HG02943 (cell line): ENCODE results near the gene TNK2.
"Not testable (repeated sequence)": the region's sequence is repeated elsewhere in the genome, so short reads cannot be mapped to it uniquely, and the experiment has no call there.

Experiments
- ATAC-seq: cut with Tn5 transposase; IDR thresholded peaks from one replicate; pipeline ENCODE4 v1.9.1; 2021; ENCODE audit warnings: mild to moderate bottlenecking, low read depth, moderate library complexity; ENCODE audit not compliant: unreplicated experiment

TNK2 gene

DNA sequence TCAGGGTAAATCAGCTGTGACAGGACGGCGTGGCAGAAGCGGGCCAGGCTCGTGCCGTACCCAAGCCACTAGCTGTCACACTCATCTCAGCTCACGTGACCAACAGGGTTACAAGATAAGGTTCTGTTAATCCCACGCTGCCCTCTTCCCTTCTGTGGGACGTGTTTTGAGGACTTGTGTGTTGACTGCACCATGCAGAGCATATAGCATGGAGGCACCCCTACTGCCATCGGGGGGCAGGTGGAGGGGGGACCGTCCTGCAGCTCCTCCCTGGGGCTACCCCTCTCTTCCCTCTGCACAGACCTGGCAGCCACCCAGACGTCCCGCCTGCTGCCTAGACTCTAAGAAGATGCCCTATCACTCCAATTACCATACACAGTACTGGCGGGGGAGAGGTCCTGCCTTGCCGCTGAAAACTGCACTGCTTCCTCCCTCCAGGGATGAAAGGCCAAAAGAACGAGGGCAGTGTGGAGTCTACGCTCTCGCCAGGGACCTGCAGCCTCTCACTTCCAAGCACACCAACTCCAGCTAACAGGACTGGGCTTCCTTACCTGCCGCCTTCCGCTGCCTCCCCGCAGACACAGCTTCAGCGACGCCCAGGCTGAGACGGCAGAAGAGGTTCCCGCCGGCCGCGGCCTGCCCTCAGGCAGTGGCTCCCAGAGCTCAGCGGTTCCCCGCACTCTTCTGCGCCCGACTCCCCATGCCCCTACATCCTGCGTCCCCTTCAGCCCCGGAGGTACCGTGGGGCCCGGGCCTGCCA is at the start of gene TNK2:
Gene TNK2, minus strand, starts transcription at position 618 of the 760 bp plus-strand sequence. CDS start 19,963 bp downstream, outside the sequence.
- ATAC-seq: peak; percentile 19

DNA sequence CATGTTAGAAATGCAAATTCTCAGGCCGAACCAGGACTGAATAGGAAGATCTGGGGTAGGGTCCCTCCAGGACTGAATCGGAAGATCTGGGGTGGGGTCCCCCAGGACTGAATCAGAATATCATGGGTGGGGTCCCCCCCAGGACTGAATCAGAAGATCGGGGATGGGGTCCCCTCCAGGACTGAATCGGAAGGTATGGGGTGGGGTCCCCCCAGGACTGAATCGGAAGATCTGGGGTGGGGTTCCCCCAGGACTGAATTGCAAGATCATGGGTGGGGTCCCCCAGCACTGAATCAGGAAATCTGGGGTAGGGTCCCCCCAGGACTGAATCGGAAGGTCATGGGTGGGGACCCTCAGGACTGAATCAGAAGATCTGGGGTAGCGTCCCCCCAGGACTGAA is 48.2 kb upstream of the TNK2 start:
- ATAC-seq: no peak

DNA sequence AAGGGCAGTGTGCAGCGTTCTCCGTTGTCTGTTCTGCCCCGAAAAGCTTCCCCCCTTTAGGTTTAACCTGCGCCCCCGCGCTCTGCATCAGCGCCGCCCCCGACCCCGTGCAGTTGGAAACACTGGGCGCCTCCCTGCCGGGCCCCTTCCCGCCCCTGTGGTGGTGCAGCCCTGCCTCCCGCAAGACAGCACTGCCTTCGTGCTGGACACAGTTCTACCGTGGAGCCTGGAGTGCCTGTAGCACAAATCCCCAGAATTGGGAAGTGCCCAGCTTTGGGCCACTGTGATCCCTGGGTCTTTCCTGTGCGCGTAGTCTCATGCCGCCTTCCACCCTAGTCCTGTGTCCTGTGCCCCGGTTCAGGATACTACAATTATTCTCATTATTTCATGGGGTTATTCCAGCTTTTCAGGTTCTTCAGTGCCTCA is 47.1 kb upstream of the TNK2 start:
- not testable (repeated sequence) for ATAC-seq

DNA sequence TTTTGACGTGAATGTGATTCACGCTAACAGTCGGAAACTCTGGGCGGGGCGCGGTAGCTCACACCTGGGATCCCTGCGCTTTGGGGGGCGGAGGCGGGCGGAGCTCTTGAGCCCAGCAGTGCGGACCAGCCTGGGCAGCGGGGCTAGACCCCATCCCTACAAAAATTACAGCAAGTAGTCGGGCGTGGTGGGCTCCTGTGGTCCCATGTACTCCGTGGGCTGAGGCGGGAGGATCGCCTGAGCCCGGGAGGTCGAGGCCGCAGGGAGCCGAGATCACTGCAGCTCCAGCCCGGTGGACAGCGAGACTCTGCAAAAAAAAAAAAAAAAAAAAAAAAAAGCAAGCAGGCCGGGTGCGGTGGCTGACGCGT is 46.4 kb upstream of the TNK2 start:
- peak; percentile 48 for ATAC-seq

DNA sequence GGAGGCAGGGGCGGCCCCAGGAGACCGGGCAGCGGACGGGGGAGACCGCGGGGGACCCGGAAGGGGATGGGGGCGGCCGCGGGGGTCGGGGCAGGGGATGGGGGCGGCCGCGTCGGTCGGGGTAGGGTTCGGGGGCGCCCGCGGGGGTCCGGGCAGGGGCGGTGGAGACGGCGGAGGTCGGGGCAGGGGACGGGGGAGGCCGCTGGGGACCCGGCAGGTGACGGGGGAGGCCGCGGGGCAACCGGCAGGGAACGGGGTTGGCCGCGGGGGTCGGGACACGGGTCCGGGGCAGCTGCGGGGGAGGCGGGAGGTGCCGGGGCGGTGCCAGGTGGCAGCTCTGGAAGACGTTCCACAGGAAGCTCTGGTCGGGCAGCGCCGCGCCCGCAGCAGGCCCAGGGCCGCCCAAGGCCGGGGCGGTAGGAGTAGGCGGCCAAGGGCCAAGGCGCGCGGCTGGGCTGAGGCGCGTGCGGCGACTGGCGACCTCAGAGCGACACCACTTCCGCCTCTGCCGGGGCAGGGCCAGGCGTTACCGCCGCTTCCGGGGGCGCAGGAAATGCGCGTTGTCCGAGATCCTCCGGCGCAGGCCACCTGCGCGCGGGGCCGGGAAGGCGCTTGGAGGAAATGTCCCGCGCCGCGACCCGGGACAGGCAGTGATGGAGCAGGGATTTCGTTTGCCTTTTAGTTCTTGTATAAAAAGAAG is 45.9 kb upstream of the TNK2 start:
- ATAC-seq: peak; percentile 98

DNA sequence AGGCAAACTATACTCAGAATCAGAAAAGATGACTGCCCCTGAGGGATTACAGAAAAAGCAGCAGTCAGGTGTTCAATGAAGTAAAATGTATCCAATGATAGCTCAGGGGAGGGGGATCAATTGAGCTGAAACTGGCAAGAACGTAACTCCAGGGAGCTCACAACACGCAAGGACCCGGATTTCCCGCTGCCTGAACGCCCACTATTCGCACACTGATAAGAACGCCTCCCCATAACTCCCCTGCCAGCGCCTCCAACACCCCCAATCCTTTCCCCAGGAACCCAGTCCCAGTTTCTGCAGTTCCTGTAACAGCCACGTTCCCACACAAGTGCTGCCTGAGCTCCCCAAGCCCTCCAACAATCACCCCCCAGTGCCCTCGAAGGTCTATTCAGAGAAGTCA is 44.2 kb upstream of the TNK2 start:
- ATAC-seq: not testable (repeated sequence)

DNA sequence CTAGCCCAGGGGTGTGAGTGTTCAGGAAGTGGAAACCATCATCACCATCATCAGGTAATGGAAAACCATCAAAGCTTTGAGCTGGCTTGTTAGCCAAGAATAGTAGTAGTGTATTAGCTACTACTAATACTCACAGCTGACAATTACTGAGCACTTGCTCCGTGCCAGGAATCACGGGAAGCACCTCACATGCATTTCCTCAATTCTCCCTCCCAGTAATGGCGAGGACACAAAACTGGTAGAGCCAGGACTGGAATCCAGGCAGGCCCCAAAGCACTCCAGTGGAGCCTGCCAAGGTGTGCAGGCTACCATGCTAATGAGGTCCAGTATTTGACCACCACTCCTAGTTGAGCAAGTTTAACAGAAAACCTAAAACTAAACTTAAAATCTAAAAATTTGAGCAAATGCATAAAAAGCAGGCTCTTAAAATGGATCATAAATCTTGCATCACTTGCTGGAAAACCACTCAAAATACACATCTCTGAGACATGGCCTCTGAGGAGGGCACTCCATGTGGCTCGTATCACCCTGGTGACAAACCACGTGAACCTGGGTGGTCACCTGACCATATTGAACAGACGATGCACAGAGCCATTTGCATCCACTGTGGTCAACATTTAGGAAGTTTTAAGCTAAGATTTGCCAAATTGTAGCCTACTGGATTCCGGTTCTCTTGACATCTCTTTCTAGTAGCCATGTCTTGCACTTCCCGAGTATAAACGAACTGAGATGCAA is 43.3 kb upstream of the TNK2 start:
- ATAC-seq: not testable (repeated sequence)

DNA sequence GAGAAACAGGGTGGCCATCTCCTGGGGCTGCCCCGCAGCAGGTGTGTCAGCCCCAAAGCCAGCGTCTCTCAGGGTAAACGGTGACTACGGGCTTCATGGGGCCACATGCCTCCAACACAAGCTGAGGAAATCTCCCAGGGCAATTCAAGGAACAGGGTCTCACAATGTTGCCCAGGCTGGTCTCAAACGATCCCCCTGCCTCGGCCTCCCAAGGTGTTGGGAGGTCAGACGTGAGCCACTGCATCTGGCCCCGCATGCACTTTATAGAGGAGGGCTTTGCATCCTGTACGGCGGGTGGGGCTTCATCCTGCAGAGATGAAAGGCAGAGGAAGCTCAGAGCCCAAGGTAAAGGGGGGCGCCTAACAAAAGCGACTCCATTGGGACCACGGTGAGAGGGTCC is 42.4 kb upstream of the TNK2 start:
- not testable (repeated sequence) for ATAC-seq

DNA sequence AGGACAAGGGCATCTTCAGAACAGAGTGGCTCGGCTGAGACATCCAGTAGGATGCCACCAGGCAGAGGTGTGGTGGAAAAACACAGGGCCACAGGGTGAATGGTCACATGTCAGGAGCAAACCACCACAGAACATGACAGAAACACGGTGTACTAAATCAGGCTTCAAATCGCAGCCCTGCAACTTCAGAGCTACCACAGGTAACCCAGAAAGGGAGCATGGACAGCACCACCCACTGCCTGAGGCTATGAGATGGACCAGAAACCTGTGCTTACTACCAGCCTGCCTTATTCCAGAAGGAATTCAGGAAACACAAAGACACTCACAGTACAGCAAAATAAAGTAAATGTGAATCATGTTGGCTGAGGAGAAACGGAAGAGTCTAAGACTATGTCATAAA is 41.8 kb upstream of the TNK2 start:
- not testable (repeated sequence) for ATAC-seq

DNA sequence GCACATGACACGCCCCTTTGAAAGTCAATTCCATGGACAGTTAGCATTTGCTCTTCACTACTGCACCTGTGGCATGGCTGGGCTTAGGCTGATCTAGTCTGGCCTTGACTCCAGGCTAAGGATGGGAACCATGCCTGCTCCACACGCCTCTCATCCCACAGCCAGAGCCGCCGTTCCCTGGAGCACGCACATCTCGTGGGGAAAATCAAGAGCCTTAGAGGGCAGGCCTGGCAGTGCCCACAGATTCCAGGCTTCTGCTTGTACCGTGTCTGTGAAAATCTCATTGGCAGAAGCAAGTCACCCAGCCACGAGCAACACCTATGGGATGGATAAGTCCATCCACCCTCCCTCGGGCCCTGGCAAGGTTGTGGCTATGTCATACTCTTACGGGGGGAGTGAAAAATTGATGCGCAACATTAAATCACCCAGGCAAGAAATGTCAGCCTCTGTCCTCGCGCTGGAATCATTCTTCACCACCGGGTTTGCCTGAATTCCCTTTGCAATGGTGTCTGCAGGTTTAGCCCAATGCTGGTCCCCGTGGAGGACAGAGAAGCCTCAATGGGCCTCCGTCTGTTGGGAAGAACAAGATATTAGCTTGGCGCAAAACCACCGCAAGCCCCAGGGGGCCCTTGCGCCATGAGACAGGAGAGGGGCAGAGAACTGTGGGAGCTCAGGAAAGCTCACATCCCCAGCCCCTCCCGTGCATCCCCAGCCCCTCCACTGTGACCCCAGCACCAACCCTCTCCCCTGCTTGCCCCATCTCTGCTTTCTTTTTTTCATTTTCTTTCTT is 38.8 kb upstream of the TNK2 start:
- ATAC-seq: not testable (repeated sequence)

DNA sequence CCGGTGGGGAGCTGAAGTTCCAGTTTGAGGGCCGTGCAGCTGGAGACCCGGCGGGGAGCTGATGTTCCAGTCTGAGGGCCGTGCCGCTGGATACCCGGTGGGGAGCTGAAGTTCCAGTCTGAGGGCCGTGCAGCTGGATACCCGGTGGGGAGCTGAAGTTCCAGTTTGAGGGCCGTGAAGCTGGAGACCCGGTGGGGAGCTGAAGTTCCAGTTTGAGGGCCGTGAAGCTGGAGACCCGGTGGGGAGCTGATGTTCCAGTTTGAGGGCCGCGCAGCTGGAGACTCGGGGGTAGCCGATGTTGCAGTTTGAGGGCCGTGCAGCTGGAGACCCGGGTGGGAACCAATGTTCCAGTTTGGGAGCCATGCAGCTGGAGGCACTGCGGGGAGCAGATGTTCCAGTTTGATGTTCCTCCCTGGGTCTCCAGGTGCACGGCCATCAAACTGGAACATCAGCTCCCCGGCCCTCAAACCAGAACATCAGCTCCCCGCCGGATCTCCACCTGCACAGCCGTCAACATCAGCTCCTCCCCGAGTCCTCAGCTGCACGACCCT is 33.0 kb upstream of the TNK2 start:
- not testable (repeated sequence) for ATAC-seq

DNA sequence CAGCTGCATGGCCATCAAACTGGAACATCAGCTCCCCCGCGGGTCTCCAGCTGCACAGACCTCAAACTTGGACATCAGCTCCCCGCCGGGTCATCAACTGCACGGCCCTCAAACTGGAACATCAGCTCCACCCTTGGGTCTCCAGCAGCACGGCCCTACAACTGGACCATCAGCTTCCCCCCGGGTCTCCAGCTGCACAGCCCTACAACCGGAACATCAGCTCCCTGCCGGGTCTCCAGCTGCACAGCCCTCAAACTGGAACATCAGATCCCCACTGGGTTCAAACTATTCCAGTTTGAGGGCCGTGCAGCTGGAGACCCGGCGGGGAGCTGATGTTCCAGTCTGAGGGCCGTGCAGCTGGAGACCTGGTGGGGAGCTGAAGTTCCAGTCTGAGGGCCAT is 32.5 kb upstream of the TNK2 start:
- not testable (repeated sequence) for ATAC-seq

DNA sequence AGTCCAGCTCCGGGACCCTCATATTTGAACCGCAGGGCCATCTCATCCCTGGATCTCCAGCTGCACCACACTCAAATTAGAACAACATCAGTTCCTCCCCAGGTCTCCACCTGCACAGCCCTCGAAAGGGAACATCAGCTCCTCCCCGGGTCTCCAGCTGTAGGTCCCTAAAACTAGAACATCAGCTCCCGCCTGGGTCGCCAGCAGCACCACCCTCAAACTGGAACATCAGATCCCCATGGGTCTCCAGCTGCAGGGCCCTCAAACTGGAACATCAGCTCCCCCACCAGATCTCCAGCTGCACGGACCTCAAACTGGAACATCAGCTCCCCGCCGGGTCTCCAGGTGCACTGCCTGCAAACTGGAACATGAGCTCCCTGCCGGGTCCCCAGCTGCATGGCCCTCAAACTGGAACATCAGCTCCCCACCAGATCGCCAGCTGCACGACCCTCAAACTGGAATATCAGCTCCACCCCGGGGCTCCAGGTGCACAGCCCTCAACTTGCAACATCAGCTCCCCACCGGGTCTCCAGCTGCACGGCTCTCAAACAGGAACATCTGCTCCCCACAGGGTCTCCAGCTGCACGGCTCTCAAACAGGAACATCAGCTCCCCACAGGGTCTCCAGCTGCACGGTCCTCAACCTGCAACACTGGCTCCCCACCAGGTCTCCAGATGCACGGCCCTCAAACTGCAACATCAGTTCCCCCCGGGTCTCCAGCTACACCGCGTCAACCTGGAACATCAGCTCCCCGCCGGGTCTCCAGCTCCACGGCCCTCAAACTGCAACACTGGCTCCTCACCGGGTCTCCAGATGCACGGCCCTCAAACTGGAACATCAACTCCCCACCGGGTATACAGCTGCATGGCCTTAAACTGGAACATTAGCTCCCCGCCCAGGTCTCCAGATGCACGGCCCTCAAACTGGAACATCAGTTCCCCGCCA is 31.4 kb upstream of the TNK2 start:
- not testable (repeated sequence) for ATAC-seq

DNA sequence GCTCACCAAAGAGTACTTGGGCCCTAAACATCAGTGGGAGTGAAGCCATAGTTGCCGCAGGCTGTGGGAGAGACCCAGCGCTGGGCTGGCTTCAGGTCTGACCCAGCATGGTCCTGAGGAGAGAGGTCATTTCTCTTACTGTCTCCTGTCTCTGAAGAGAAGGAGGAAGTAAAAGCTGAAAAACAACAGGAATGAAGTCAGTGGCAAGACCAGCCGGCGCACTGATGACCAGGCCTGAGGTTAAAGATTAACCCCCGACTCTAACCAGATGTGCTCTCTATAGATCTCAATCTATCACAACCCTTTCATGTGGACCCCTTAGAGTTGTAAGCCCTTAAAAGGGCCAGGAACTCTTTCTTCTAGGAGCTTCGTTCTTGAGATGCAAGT is 24.7 kb upstream of the TNK2 start:
- ATAC-seq: not testable (repeated sequence)

DNA sequence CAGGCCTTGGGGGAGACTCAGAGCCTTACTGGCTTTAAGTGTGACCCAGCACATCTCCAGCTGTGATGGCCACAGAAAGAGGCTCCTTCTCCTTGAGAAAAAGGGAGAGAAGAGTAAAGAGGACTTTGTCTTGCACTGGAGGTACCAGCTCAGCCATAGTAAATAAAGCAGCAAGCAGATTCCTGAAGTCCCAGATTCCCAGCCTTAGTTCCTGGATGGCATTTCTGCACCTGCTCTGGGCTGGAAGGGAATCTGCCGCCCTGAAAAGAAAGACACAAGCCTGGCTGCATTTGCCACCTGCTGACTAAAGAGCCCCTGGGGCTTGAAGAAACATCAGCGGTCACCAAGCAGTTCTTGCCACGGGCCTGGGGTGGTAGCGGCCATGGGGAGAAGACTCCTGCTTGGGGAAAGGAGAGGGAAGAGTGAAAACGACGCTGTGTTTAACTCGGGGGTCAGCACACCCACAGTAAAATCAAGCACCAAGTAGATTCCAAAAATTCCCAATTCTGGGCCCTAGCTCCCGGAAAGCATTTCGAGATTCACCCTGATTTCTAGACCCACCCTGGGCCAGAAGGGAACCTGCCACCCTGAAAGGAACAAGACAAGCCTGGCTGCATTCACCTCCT is 24.2 kb upstream of the TNK2 start:
- ATAC-seq: no peak

DNA sequence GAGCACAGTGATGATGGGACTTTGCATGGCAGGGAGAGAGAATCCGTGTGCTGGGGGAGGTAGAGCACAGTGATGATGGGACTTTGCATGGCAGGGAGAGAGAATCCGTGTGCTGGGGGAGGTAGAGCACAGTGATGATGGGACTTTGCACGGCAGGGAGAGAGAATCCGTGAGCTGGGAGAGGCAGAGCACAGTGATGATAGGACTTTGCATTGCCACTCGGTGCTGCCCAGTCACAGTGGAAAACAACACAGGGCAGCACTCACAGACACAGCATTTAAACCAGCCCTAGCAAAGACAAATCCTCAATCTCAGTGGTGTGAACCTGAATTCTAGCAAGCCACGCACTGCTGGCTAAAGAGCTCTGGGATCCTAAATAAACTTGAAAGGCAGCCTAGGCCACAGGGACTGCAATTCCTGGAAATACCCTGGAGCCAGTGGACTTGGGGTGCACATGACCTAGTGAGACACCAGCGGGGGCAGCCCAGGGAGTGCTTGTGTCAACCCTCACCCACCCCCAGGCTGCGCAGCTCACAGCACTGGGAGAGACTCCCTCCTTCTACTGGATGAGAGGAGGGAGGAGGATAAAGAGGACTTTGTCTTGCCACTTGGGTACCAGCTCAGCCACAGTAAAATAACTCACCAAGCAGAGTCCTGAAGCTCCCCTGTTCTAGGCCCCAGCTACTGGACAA is 23.4 kb upstream of the TNK2 start:
- ATAC-seq: no peak

DNA sequence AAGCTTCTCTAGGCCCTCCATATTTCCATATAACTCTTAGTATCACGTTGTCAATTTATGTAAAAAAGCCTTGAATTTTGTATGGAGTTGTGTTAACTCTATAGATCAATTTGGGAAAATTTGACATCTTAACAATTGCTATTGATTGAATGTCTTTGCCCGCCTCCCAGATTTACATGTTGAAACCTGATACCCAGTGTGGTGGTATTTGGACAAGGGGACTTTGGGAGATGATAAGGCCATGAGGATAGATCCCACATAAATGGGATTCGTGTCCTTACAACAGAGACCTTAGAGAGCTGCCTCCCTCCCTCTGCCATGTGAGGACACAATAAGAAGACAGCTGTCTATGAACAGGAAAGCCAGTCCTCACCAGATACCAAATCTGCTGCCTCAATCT is 21.1 kb upstream of the TNK2 start:
- ATAC-seq: no peak

DNA sequence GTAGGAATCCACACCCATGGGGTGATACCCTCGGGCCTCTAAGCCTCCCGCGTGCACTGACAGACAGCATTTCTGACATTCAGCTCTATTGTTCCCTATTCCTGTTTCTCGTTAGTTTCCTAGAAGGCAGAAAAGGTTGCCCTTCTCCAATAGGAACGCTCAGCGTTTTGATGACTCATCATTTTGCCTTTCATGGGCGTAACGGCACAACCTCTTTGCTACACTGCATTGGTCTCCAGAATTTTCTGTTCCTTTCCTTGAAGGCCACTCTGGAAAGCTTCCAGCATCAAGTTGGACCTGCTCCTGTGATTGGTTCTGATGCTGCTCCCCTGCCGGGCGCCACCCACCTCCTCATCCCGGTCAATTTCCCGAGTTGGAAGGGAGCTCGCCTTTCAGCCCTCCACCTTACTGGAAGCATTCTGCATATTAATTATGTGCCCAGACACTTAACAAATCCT is 13.0 kb upstream of the TNK2 start:
- no peak for ATAC-seq
